Left ventricle myocardium inferior (tissue), 1 donor: ENCODE measurements around the gene NCAPD2. TPM values are rescaled to one million over a fixed set of nuclear protein-coding genes. Genes with fewer than 3 reads are reported as not detected.
A peak's percentile ranks its signal among the peaks of the same experiment; 100 is the strongest.

Experiments
- DNase-seq: peaks from one replicate; pipeline ENCODE4 v3.0.0-alpha.2; 2020
- H3K27ac ChIP-seq: fragments of 200-600 bp; replicated peaks from 2 replicates; pipeline ENCODE4 v1.8.0; 2021
- H3K27me3 ChIP-seq: fragments of 200-600 bp; 2 replicates; pipeline ENCODE4 v1.8.0; 2021; ENCODE audit warnings: low read depth
- H3K36me3 ChIP-seq: fragments of 200-600 bp; 2 replicates; pipeline ENCODE4 v1.8.0; 2021
- H3K4me1 ChIP-seq: fragments of 200-600 bp; 2 replicates; pipeline ENCODE4 v1.8.0; 2021
- H3K4me3 ChIP-seq: fragments of 200-600 bp; 2 replicates; pipeline ENCODE4 v1.8.0; 2021; ENCODE audit warnings: mild to moderate bottlenecking, moderate library complexity
- H3K9me3 ChIP-seq: fragments of 200-600 bp; replicated peaks from 2 replicates; pipeline ENCODE4 v1.8.0; 2021
- CTCF ChIP-seq: fragments of 200-600 bp; IDR thresholded peaks from 2 replicates; pipeline ENCODE4 v1.8.0; 2021; ENCODE audit warnings: antibody characterized with exemption, mild to moderate bottlenecking, borderline replicate concordance
- intact Hi-C: fragments of 100-400 bp; cut with micrococcal nuclease; formaldehyde crosslinking; loops from one replicate; pipeline ENCODE4 v1.11.0; 2022
- long read RNA-seq: library from polyadenylated mRNA; unstranded; transcript quantifications from one replicate; pipeline ENCODE4 v2.0.0, GENCODE V29; 2021
- total RNA-seq: library from RNA; stranded (reverse); fragmentation: NEBNext Ultra II Directional; extraction: Animal tissue kit (Norgen Biotek cat#: 25700); gene quantifications from one replicate; pipeline ENCODE4 v1.2.1, GENCODE V29; 2021
- donor health status: DM: no; HTN: yes; CAD: no; lungs with severe emphysema.

The NCAPD2 gene
- total RNA-seq, result 9.2 TPM
- long read RNA-seq, full-length matches to known transcripts, result 11 of 22 reads
- long read RNA-seq, partial matches to known transcripts, result 7 of 22 reads
- long read RNA-seq, other reads (novel, unspliced or antisense), result 4 of 22 reads

GRCh38 chr12:6493497-6494257 lies at the start of gene NCAPD2:
TSS of gene NCAPD2 (plus strand) at chr12:6494102. CDS start at chr12:6495099, 997 bp downstream.
- DNase-seq, result peak; percentile 95
- TF ChIP-seq CTCF, result peak; percentile 64
- Histone ChIP-seq H3K4me1 (peaks cover 37% of the 10 kb centered on the region), H3K27ac (peak within 1 kb of the TSS; percentile 100), H3K4me3 (peak within 1 kb of the TSS; percentile 98), H3K27me3 (no peaks in the 10 kb centered on the region), H3K9me3 (no peaks in the 10 kb centered on the region), H3K36me3 (peaks cover 30% of the 10 kb centered on the region)
- intact Hi-C loops, result no loop called here

GRCh38 chr12:6444704-6445688 lies 48.9 kb upstream of the NCAPD2 start, which contains the start of gene CD27:
TSS of gene CD27 (plus strand) at chr12:6444955. CDS start at chr12:6445096, 141 bp downstream.
- H3K36me3 ChIP-seq, result peaks cover 5% of the 10 kb centered on the region
- intact Hi-C loops, result no loop called here
- no peak within 1 kb of the TSS for H3K27ac ChIP-seq
- no peak within 1 kb of the TSS for H3K4me3 ChIP-seq
- DNase-seq, result no peak
- no peaks in the 10 kb centered on the region for H3K9me3 ChIP-seq
- peaks cover 2% of the 10 kb centered on the region for H3K4me1 ChIP-seq
- no peak for TF ChIP-seq CTCF
- no peaks in the 10 kb centered on the region for H3K27me3 ChIP-seq

GRCh38 chr12:6450091-6450868 lies 43.6 kb upstream of the NCAPD2 start:
- peak overlapping the region; percentile 99 for H3K27ac ChIP-seq
- no peak for TF ChIP-seq CTCF
- DNase-seq, result no peak
- no peaks in the 10 kb centered on the region for H3K9me3 ChIP-seq
- peaks cover 34% of the 10 kb centered on the region for H3K4me1 ChIP-seq
- peak overlapping the region; percentile 90 for H3K4me3 ChIP-seq
- peaks cover 28% of the 10 kb centered on the region for H3K36me3 ChIP-seq
- no peaks in the 10 kb centered on the region for H3K27me3 ChIP-seq
- intact Hi-C loops, result no loop called here

GRCh38 chr12:6450869-6451347 lies 43.0 kb upstream of the NCAPD2 start:
- H3K27ac ChIP-seq, result peak overlapping the region; percentile 99

More at GRCh38 chr12:6450869-6451347, 43.0 kb upstream of the NCAPD2 start:
- peaks cover 34% of the 10 kb centered on the region for H3K4me1 ChIP-seq
- no peaks in the 10 kb centered on the region for H3K27me3 ChIP-seq
- H3K4me3 ChIP-seq, result peak overlapping the region; percentile 90
- intact Hi-C loops, result no loop called here
- peaks cover 34% of the 10 kb centered on the region for H3K36me3 ChIP-seq
- DNase-seq, result no peak
- no peaks in the 10 kb centered on the region for H3K9me3 ChIP-seq
- TF ChIP-seq CTCF, result no peak
